Measurements from ENCODE around the gene CYP2E1. TPM values are rescaled to one million over a fixed set of nuclear protein-coding genes. Genes with fewer than 3 reads are reported as not detected.
"Not testable (repeated sequence)": the region's sequence is repeated elsewhere in the genome, so short reads cannot be mapped to it uniquely, and the experiment has no call there.

The CYP2E1 gene
- total and polyA plus RNA-seq, 12 donors, result 0.47 to 2.0 (median 0.95) TPM; not detected in 2

DNA sequence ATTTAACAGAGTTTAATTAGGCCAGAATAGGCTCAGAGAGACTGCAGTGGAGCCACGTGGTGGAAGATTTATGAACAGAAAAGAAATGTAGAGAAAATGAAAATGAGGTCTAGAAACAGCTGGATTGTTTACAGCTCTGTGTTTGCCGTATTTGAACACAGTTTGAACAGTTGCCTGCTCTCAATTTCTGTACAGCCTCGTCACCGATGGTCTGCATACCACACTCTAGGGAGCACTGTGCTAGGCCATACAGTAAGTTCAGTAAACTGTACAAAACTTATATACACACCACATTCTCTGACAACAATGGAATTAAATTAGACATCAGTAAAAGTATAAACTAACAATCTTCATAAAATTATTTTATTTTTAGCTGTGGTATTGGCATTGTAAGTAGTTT lies 11.1 kb upstream of the CYP2E1 start:
- Histone ChIP-seq H3K36me3 (no peaks in the 10 kb centered on the region), H3K9me3 (peaks cover 0 to 8% (median 0%) of the 10 kb centered on the region in 11 donors), H3K4me3 (no peak overlapping the region), H3K27ac (no peak overlapping the region), H3K27me3 (peaks cover 0 to 40% (median 0%) of the 10 kb centered on the region in 7 donors), H3K4me1 (peaks cover 0 to 11% (median 7%) of the 10 kb centered on the region in 9 donors)
- DNase-seq (no peak), ATAC-seq (no peak)
- intact Hi-C loops (cut with DNase I), result loop anchor here in 1 of 10 donors (10.0 kb wide), 1 partner anchor 191 kb away; no protein-coding TSS in a partner anchor
- TF ChIP-seq, protein P1, sequence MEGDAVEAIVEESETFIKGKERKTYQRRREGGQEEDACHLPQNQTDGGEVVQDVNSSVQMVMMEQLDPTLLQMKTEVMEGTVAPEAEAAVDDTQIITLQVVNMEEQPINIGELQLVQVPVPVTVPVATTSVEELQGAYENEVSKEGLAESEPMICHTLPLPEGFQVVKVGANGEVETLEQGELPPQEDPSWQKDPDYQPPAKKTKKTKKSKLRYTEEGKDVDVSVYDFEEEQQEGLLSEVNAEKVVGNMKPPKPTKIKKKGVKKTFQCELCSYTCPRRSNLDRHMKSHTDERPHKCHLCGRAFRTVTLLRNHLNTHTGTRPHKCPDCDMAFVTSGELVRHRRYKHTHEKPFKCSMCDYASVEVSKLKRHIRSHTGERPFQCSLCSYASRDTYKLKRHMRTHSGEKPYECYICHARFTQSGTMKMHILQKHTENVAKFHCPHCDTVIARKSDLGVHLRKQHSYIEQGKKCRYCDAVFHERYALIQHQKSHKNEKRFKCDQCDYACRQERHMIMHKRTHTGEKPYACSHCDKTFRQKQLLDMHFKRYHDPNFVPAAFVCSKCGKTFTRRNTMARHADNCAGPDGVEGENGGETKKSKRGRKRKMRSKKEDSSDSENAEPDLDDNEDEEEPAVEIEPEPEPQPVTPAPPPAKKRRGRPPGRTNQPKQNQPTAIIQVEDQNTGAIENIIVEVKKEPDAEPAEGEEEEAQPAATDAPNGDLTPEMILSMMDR (IDR thresholded peaks at IDR 0.05), result no peak
- WGBS, 2 donors, result 56 to 64% methylated on average over 4 of the region's 4 CpGs

DNA sequence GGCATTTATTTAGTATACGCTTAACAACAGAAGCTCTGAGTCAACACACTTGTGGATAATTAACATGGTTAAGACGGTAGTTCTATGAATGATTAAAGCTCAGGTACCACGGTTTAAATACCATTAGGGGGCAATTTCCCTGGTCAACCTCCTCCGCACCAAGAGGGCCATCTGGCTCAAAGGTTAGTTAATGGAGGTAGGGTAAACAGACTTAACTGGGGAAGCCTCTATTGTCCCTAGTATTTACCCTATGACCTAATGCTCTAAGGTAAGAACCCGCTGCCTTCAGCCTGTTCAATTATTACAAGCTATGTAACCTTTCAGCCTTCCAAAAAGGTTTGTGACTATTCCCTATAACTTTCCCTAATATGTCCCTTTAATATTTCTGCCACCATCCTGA lies 8.6 kb upstream of the CYP2E1 start:
- H3K36me3 ChIP-seq, DNase-seq, ATAC-seq, H3K27ac ChIP-seq, H3K4me3 ChIP-seq: not testable (repeated sequence)
- intact Hi-C loops (cut with DNase I), result loop anchor here in 1 of 10 donors (10.0 kb wide), 1 partner anchor 194 kb away; no protein-coding TSS in a partner anchor
- H3K9me3 ChIP-seq, result peaks cover 0 to 18% (median 5%) of the 10 kb centered on the region in 11 donors
- H3K27me3 ChIP-seq, result peaks cover 0 to 29% (median 0%) of the 10 kb centered on the region in 7 donors
- 81 to 86% methylated on average over 5 of the region's 5 CpGs for WGBS, 2 donors
- H3K4me1 ChIP-seq, result peaks cover 0 to 11% (median 7%) of the 10 kb centered on the region in 9 donors

DNA sequence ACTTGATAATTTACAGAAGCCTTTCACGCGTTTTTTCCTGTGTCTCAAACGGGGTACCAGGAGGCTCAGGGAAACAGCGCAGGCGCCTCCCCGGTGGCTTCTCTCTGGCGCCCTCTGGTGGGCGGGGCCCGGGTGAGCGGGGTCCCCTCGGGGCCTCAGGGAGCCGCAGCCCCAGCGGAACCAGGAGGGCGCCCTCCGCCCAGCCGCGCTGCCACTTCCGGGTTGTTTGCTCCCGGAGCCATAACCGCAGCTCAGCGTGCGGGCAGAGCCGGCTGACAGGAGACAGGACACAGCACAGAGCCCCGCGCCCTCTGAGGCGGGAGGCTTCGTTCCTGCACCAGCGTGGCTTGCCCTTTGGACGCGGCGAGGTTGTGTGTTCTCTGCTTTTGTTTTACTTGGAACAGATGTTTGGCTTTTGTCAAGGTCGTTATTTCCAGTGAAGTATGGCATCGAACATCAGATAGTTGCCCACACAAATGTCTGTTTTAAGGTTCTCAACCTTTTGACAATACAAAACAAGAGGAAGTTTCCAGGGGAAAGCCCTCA lies 6.9 kb upstream of the CYP2E1 start:
- TF ChIP-seq, protein P1 (IDR thresholded peaks at IDR 0.05), result peak; percentile 75 to 96 (median 89)
- DNase-seq, result peak; percentile 64 to 87
- 4 to 7% methylated on average over 30 to 33 of the region's 33 CpGs for WGBS, 2 donors
- Histone ChIP-seq H3K36me3 (no peaks in the 10 kb centered on the region), H3K4me3 (peak overlapping the region in 8 of 10 donors; percentile 21 to 57 (median 50)), H3K4me1 (peaks cover 0 to 11% (median 7%) of the 10 kb centered on the region in 9 donors), H3K27me3 (peaks cover 0 to 24% (median 0%) of the 10 kb centered on the region in 7 donors), H3K27ac (no peak overlapping the region), H3K9me3 (peaks cover 0 to 29% (median 17%) of the 10 kb centered on the region in 11 donors)
- peak; percentile 88 to 99 (median 96) for ATAC-seq
- intact Hi-C loops (cut with DNase I), result loop anchor here in 7 of 10 donors (5.0 to 10.0 kb wide), 3 partner anchors 185 to 195 kb away; partner anchors contain the start of gene CALY (in 1 of the 7)

DNA sequence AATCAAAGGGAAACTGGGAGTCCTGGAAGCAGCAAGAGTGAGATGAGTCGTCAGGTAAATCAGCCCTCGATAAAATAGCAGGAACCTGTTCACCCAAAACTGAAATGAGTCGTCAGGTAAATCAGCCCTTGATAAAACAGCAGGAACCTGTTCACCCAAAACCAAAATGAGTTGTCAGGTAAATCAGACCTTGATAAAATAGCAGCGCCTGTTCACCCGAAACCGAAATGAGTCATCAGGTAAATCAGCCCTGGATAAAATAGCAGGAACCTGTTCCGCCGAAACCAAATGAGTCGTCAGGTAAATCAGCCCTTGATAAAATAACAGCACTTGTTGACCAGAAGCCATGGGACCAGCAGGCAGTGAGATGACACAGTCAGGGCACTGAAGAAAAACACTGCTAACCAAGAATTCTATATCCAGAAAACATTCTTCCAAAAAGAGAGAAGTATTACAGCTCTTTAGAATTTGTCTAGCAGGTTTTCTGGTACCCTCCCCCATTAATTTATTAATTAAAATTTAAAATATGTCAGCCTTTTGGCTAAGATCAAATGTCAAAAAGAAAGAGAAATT lies 3.4 kb upstream of the CYP2E1 start:
- Histone ChIP-seq H3K4me1 (peaks cover under 1 to 20% (median 15%) of the 10 kb centered on the region in 9 donors), H3K27ac (no peak overlapping the region), H3K36me3 (no peaks in the 10 kb centered on the region), H3K4me3 (no peak overlapping the region), H3K27me3 (peaks cover 0 to 42% (median 23%) of the 10 kb centered on the region in 7 donors), H3K9me3 (peaks cover 0 to 23% (median 17%) of the 10 kb centered on the region in 11 donors)
- 85 to 90% methylated on average over 9 of the region's 9 CpGs for WGBS, 2 donors
- TF ChIP-seq, protein P1 (IDR thresholded peaks at IDR 0.05), result no peak
- intact Hi-C loops (cut with DNase I), result loop anchor here in 7 of 10 donors (5.0 to 10.0 kb wide), 3 partner anchors 189 to 199 kb away; partner anchors contain the start of gene CALY (in 1 of the 7)
- DNase-seq, result no peak
- no peak for ATAC-seq

Measured in heart right ventricle (tissue), 16 donors.